MCF 10A (cell line): ENCODE results near the gene PPP1R15B. TPM values are rescaled to one million over a fixed set of nuclear protein-coding genes. Genes with fewer than 3 reads are reported as not detected.

Source experiments
- BruUV-seq: library from RNA; stranded (reverse); fragments of 400-500 nt; replicated peaks from 2 replicates; lab custom pipeline; 2021; lab: Mats Ljungman, UMichigan
- CTCF ChIA-PET: fragments of 300-600 bp; sonication (Branson Sonifier 250); formaldehyde crosslinking; extraction: SDS; loops from one replicate; lab custom pipeline; 2021; ENCODE audit warnings: antibody characterized with exemption, inconsistent platforms; lab: Yijun Ruan, JAX
- POLR2A ChIA-PET: fragments of 300-600, 350-650 bp; sonication (Branson Sonifier 250); formaldehyde crosslinking; extraction: SDS; loops from one replicate; lab custom pipeline; 2020; ENCODE audit warnings: antibody characterized with exemption, inconsistent platforms; lab: Yijun Ruan, JAX
- DNase-seq: peaks from one replicate; pipeline ENCODE4 v3.0.0-alpha.2; 2018; ENCODE audit not compliant: unreplicated experiment
- H3K27ac Mint-ChIP-seq: one replicate; pipeline ENCODE4 v1.8.0; 2022; ENCODE audit warnings: mild to moderate bottlenecking, low read depth, mixed read lengths; ENCODE audit not compliant: unreplicated experiment
- H3K27me3 Mint-ChIP-seq: one replicate; pipeline ENCODE4 v1.8.0; 2022; ENCODE audit warnings: mixed read lengths; ENCODE audit not compliant: insufficient read depth, unreplicated experiment
- H3K36me3 Mint-ChIP-seq: one replicate; pipeline ENCODE4 v1.8.0; 2022; ENCODE audit warnings: mild to moderate bottlenecking, moderate library complexity, mixed read lengths; ENCODE audit not compliant: insufficient read depth, unreplicated experiment
- H3K4me1 Mint-ChIP-seq: one replicate; pipeline ENCODE4 v1.8.0; 2022; ENCODE audit warnings: mixed read lengths; ENCODE audit not compliant: insufficient read depth, unreplicated experiment
- H3K4me3 Mint-ChIP-seq: one replicate; pipeline ENCODE4 v1.8.0; 2022; ENCODE audit warnings: mild to moderate bottlenecking, moderate library complexity, mixed read lengths; ENCODE audit not compliant: unreplicated experiment
- H3K9me3 Mint-ChIP-seq: one replicate; pipeline ENCODE4 v1.8.0; 2022; ENCODE audit warnings: mixed read lengths; ENCODE audit not compliant: unreplicated experiment
- CTCF ChIP-seq: fragments of 200-600 bp; IDR thresholded peaks from one replicate; pipeline ENCODE4 v1.8.0; 2022; ENCODE audit warnings: antibody characterized with exemption, mild to moderate bottlenecking; ENCODE audit not compliant: unreplicated experiment
- intact Hi-C: fragments of 100-400 bp; cut with micrococcal nuclease; formaldehyde crosslinking; loops from 2 replicates; pipeline ENCODE4 v1.14.1; 2022
- total RNA-seq: library from RNA; stranded (reverse); gene quantifications from 2 replicates; pipeline ENCODE4 v1.2.3, GENCODE V29; 2022

The PPP1R15B gene
- total RNA-seq, 1 experiment from 2014 or later, result 86.0 TPM

- Mint-ChIP-seq H3K36me3 (no peaks in the 10 kb centered on the region), H3K4me1 (peaks cover 9% of the 10 kb centered on the region), H3K9me3 (no peaks in the 10 kb centered on the region), H3K27ac (no peak overlapping the region), H3K4me3 (no peak overlapping the region), H3K27me3 (no peaks in the 10 kb centered on the region)
- BruUV-seq, result no TSS peak
- intact Hi-C loops, result no loop called here
- CTCF ChIA-PET, result interaction anchor here (0.5 to 38.8 kb wide), 8 partner anchors 8 to 352 kb away, joined by 3 to 1125 read pairs (median 3); partner anchors contain the start of gene PIK3C2B
- POLR2A ChIA-PET, result interaction anchor here (0.6 to 1.9 kb wide), 3 partner anchors 11 to 18 kb away, joined by 3 to 6 read pairs (median 3); no protein-coding TSS in a partner anchor
- DNase-seq, result no peak
- no peak for TF ChIP-seq CTCF
Observed at GRCh38 chr1:204454476-204454875, 42.9 kb upstream of the PPP1R15B start.

GRCh38 chr1:204453141-204453772 is 41.6 kb upstream of the PPP1R15B start:
- ChIA-PET POLR2A (interaction anchor here (1.3 to 1.9 kb wide), 2 partner anchors 11 to 20 kb away, joined by 3 to 6 read pairs; no protein-coding TSS in a partner anchor), CTCF (interaction anchor here (0.6 to 38.8 kb wide), 5 partner anchors 13 to 1418 kb away, joined by 3 to 1125 read pairs (median 4); partner anchors contain the start of gene PIK3C2B)
- no TSS peak for BruUV-seq
- Mint-ChIP-seq H3K4me1 (peaks cover 21% of the 10 kb centered on the region), H3K4me3 (no peak overlapping the region), H3K27ac (no peak overlapping the region), H3K9me3 (no peaks in the 10 kb centered on the region), H3K36me3 (no peaks in the 10 kb centered on the region), H3K27me3 (no peaks in the 10 kb centered on the region)
- no peak for DNase-seq
- intact Hi-C loops, result no loop called here
- TF ChIP-seq CTCF, result no peak

DNA sequence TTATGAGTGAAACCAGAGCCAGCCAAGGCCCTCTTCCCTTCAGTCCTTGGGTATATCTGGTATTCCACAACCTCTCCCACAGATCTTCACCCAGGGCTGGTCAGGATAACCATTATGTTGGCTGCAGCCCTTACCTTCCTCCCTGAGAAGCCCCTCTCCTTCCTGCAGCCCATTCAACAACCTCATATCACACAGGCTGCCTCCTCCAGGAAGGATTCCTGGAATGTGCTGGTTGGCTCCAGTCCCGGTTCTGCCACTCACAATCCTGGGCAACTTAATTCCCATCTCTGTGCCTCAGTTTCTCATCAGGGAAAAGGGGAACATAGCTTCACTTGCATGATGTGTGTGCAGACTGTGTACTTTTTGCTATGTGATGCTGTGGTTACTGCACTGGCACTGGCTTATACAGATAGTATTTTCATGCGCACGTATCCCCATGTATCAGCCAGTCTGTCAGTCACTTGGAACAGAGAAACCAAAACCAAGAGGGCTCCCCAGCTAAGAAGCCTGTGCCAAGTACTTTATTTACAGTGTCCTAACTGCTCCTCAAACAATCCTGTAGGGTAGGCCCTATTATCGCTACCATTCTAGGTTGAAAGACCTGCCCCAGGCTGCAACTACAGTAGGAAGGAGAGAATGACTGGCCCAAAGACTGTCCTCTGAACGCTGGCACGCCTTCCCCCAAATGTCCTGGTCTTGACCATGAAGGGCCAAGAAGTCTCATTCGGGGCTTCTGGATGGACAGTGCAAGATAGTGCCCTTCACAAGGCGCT is 39.9 kb upstream of the PPP1R15B start:
- Mint-ChIP-seq H3K4me1 (peaks cover 22% of the 10 kb centered on the region), H3K4me3 (no peak overlapping the region), H3K27ac (no peak overlapping the region), H3K9me3 (no peaks in the 10 kb centered on the region), H3K27me3 (no peaks in the 10 kb centered on the region), H3K36me3 (peaks cover 4% of the 10 kb centered on the region)
- no TSS peak for BruUV-seq
- TF ChIP-seq CTCF, result no peak
- no peak for DNase-seq
- intact Hi-C loops, result no loop called here
- ChIA-PET POLR2A (interaction anchor here (0.9 to 2.0 kb wide), 2 partner anchors 34 to 42 kb away, joined by 3 to 8 read pairs; partner anchors contain the start of gene PIK3C2B), CTCF (interaction anchor here (0.5 to 38.8 kb wide), 8 partner anchors 8 to 593 kb away, joined by 3 to 1125 read pairs (median 6); partner anchors contain the start of gene PIK3C2B)
